CD4-positive, alpha-beta T cell (primary cell): ENCODE measurements around the gene NUDT3. TPM values are rescaled to one million over a fixed set of nuclear protein-coding genes. Genes with fewer than 3 reads are reported as not detected.

Experiments
- ATAC-seq: fragments of 200-7000 bp; cut with Tn5 transposase; one replicate; pipeline ENCODE4 v1.10.0; 2022; ENCODE audit warnings: mild to moderate bottlenecking; ENCODE audit not compliant: poor library complexity
- CTCF ChIA-PET: fragments of 350-600 bp; sonication (Branson Sonifier 250); formaldehyde crosslinking; loops from one replicate; lab custom pipeline; 2021; ENCODE audit warnings: antibody characterized with exemption, inconsistent platforms; lab: Charles Lee
- POLR2A ChIA-PET: fragments of 350-600 bp; sonication (Branson Sonifier 250); formaldehyde crosslinking; loops from one replicate; lab custom pipeline; 2021; ENCODE audit warnings: antibody characterized with exemption, inconsistent platforms; lab: Charles Lee
- DNase-seq, 14 experiments: peaks; one replicate each; pipeline ENCODE4 v3.0.0-alpha.2; 2013 to 2020; ENCODE audit warnings: mixed read lengths in 2 of 14
- H3K27ac ChIP-seq, 2 donors: one replicate each; pipeline versions ENCODE4 v1.5.1 to v1.7.0; 2013; ENCODE audit warnings: low read length in 2 of 2, low read depth in 1 of 2, mild to moderate bottlenecking in 1 of 2
- H3K27me3 ChIP-seq, 2 experiments: 1 replicate in 1 of 2; 2 replicates in 1 of 2; pipeline versions ENCODE4 v1.6.1 to v1.7.0; 2013; ENCODE audit warnings: low read length in 2 of 2, control low read depth in 1 of 2, mild to moderate bottlenecking in 1 of 2, moderate library complexity in 1 of 2; ENCODE audit not compliant: insufficient read depth in 2 of 2, control insufficient read depth in 1 of 2
- H3K36me3 ChIP-seq: one replicate; pipeline ENCODE4 v1.6.1; 2013; ENCODE audit warnings: low read length, control low read depth; ENCODE audit not compliant: insufficient read depth
- H3K4me1 ChIP-seq: one replicate; pipeline ENCODE4 v1.6.1; 2013; ENCODE audit warnings: low read length, control low read depth; ENCODE audit not compliant: insufficient read depth
- H3K4me3 ChIP-seq: one replicate; pipeline ENCODE4 v1.5.1; 2013; ENCODE audit warnings: mild to moderate bottlenecking, low read length, moderate library complexity
- H3K9me3 ChIP-seq, 2 experiments: 1 replicate in 1 of 2; 2 replicates in 1 of 2; pipeline versions ENCODE4 v1.6.1 to v1.7.0; 2013; ENCODE audit warnings: low read length in 2 of 2, mild to moderate bottlenecking in 2 of 2, control low read depth in 1 of 2, moderate library complexity in 1 of 2; ENCODE audit not compliant: control insufficient read depth in 1 of 2, insufficient read depth in 1 of 2
- H3K27ac Mint-ChIP-seq: one replicate; pipeline ENCODE4 v1.8.0; 2020; ENCODE audit warnings: mixed read lengths
- H3K27me3 Mint-ChIP-seq: one replicate; pipeline ENCODE4 v1.8.0; 2021; ENCODE audit warnings: mixed read lengths
- H3K36me3 Mint-ChIP-seq: one replicate; pipeline ENCODE4 v1.8.0; 2021; ENCODE audit warnings: low read depth, mixed read lengths
- H3K4me1 Mint-ChIP-seq: one replicate; pipeline ENCODE4 v1.8.0; 2021; ENCODE audit warnings: low read depth, mixed read lengths
- H3K4me3 Mint-ChIP-seq: one replicate; pipeline ENCODE4 v1.8.0; 2020; ENCODE audit warnings: mild to moderate bottlenecking, mixed read lengths
- H3K9me3 Mint-ChIP-seq: one replicate; pipeline ENCODE4 v1.8.0; 2020; ENCODE audit warnings: mixed read lengths
- CTCF ChIP-seq: fragments of 200-600 bp; IDR thresholded peaks from one replicate; pipeline ENCODE4 v1.8.0; 2022; ENCODE audit warnings: antibody characterized with exemption, mild to moderate bottlenecking
- intact Hi-C, 2 experiments: fragments of 100-400 bp; cut with DNase I in 1 of 2; cut with micrococcal nuclease in 1 of 2; formaldehyde crosslinking; loops; one replicate each; pipeline versions ENCODE4 v1.15.1 to v1.9.0; 2023 to 2025; cut with DNase I, micrococcal nuclease
- total RNA-seq, 174 experiments: library from RNA in 2 of 174; stranded (reverse) in 2 of 174; gene quantifications; one replicate each; pipeline ENCODE4 v1.2.3 and lab custom pipeline; 2021 to 2026

Gene NUDT3
- total RNA-seq, 2 experiments from 2014 or later: 14.8 to 15.0 TPM

- Histone ChIP-seq H3K36me3 (no peaks in the 10 kb centered on the region), H3K27me3 (no peaks in the 10 kb centered on the region), H3K4me1 (peaks cover 4% of the 10 kb centered on the region), H3K9me3 (no peaks in the 10 kb centered on the region), H3K4me3 (no peak overlapping the region), H3K27ac (no peak overlapping the region)
- ChIA-PET POLR2A (interaction anchor here (1.2 kb wide), 1 partner anchor 8 kb away, joined by 4 read pairs; no protein-coding TSS in a partner anchor), CTCF (interaction anchor here (0.7 kb wide), 1 partner anchor 32 kb away, joined by 3 read pairs; no protein-coding TSS in a partner anchor)
- H3K9me3 Mint-ChIP-seq: no peaks in the 10 kb centered on the region
- no peaks in the 10 kb centered on the region for H3K27me3 Mint-ChIP-seq
- no peak overlapping the region for H3K4me3 Mint-ChIP-seq
- H3K27ac Mint-ChIP-seq: peak overlapping the region; percentile 1
- TF ChIP-seq CTCF: no peak
- DNase-seq: no peak
- intact Hi-C loops: no loop called here
- no peak for ATAC-seq
- peaks cover 6% of the 10 kb centered on the region for H3K36me3 Mint-ChIP-seq
- peaks cover 57% of the 10 kb centered on the region for H3K4me1 Mint-ChIP-seq
These were observed 8.7 kb downstream of the NUDT3 start for GRCh38 chr6:34383656-34384320.

- ChIA-PET POLR2A (interaction anchor here (1.2 kb wide), 1 partner anchor 8 kb away, joined by 4 read pairs; no protein-coding TSS in a partner anchor), CTCF (no interaction called here)
- Histone ChIP-seq H3K4me1 (peaks cover 4% of the 10 kb centered on the region), H3K9me3 (no peaks in the 10 kb centered on the region), H3K27me3 (no peaks in the 10 kb centered on the region), H3K4me3 (no peak overlapping the region), H3K27ac (no peak overlapping the region), H3K36me3 (no peaks in the 10 kb centered on the region)
- intact Hi-C loops: no loop called here
- peaks cover 6% of the 10 kb centered on the region for H3K36me3 Mint-ChIP-seq
- ATAC-seq (no peak), DNase-seq (no peak)
- H3K4me1 Mint-ChIP-seq: peaks cover 59% of the 10 kb centered on the region
- no peaks in the 10 kb centered on the region for H3K27me3 Mint-ChIP-seq
- no peak for TF ChIP-seq CTCF
- H3K9me3 Mint-ChIP-seq: no peaks in the 10 kb centered on the region
- H3K27ac Mint-ChIP-seq: peak overlapping the region; percentile 1
- no peak overlapping the region for H3K4me3 Mint-ChIP-seq
These were observed 9.3 kb downstream of the NUDT3 start for GRCh38 chr6:34383161-34383631.

GRCh38 chr6:34381081-34381480 is 11.4 kb downstream of the NUDT3 start:
- Histone ChIP-seq H3K27ac (no peak overlapping the region), H3K4me3 (no peak overlapping the region), H3K9me3 (no peaks in the 10 kb centered on the region), H3K36me3 (no peaks in the 10 kb centered on the region), H3K4me1 (no peaks in the 10 kb centered on the region), H3K27me3 (no peaks in the 10 kb centered on the region)
- intact Hi-C loops: no loop called here
- no peak for TF ChIP-seq CTCF
- no peak overlapping the region for H3K27ac Mint-ChIP-seq
- no peak for ATAC-seq
- ChIA-PET CTCF (no interaction called here), POLR2A (no interaction called here)
- peaks cover 44% of the 10 kb centered on the region for H3K4me1 Mint-ChIP-seq
- no peaks in the 10 kb centered on the region for H3K9me3 Mint-ChIP-seq
- no peak for DNase-seq
- H3K27me3 Mint-ChIP-seq: no peaks in the 10 kb centered on the region
- H3K36me3 Mint-ChIP-seq: peaks cover 6% of the 10 kb centered on the region
- H3K4me3 Mint-ChIP-seq: no peak overlapping the region
